ENCODE results near the gene SPON2. TPM values are rescaled to one million over a fixed set of nuclear protein-coding genes. Genes with fewer than 3 reads are reported as not detected.

The SPON2 gene
- total RNA-seq, 3 donors from 2014 or later (not counting 1 experiment from before 2014, with no cell fraction given): 1,124 to 1,574 (median 1,339) TPM

DNA sequence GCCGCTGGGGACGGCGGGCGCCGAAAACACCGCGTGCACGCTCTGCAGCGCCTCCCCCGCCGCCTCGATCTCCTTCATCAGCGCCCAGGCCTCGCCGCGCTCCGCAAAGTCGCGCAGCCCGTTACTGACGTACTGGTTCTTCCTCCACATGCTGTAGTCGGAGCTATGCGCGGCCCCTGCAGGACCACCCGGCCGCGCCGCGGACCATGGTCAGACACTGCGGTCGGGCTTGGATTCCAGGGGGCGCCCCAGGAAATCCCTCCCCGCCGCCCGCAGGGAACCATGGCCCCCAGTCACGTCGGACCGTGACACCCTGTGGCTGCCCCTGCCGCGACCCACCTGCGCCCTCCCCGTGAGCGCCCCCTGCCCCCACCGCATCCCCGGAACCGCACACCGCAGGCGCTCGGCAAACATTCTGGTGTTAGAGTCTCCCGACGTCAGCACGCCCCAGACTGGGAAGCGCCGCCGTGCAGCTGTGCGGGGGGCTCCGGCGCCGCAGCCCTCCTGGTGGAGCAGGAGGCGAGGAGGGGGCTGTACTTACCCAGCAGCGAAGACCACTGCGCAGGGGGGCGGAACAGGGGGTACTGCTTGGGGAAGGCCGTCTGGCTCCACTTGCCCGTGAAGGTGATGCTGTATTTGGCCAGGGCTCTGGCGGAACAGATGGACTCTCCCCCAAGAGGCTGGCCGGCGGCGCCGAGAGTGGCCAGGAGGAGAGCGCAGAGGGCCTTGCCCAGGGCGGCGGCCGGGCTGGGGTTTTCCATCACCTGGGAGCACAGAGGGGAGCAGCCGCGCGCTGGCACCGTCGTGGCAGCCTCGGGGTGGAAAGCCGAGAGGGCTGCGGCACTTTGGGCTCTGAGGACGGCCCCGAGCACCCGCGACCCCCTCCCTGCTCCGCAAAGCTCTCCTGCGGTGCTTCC is 814 bp downstream of the SPON2 start:
- Histone ChIP-seq H3K27ac (ENCODE audit: low read length) (peak overlapping the region; percentile 71), H3K4me3 (ENCODE audit: low read length) (peak overlapping the region; percentile 72), H3K27me3 (ENCODE audit: control insufficient read depth, insufficient read depth, low read length) (peaks cover 3% of the 10 kb centered on the region), H3K4me1 (ENCODE audit: control insufficient read depth, insufficient read depth, low read length) (peaks cover 92% of the 10 kb centered on the region), H3K9me3 (ENCODE audit: control insufficient read depth, insufficient read depth, low read length) (no peaks in the 10 kb centered on the region), H3K36me3 (ENCODE audit: control insufficient read depth, insufficient read depth, low read length) (peaks cover 27% of the 10 kb centered on the region)
- peak; percentile 62 to 83 for DNase-seq
- H3K9me3 Mint-ChIP-seq: no peaks in the 10 kb centered on the region
- H3K36me3 Mint-ChIP-seq: no peaks in the 10 kb centered on the region
- peak overlapping the region; percentile 94 for H3K4me3 Mint-ChIP-seq
- ATAC-seq: peak; percentile 5 to 24 (median 6)
- intact Hi-C loops (cut with micrococcal nuclease): no loop called here
- 2% methylated on average over 88 of the region's 88 CpGs for WGBS (ENCODE audit: insufficient coverage)
- H3K27ac Mint-ChIP-seq: peak overlapping the region; percentile 92 to 96
- TF ChIP-seq, protein P1, sequence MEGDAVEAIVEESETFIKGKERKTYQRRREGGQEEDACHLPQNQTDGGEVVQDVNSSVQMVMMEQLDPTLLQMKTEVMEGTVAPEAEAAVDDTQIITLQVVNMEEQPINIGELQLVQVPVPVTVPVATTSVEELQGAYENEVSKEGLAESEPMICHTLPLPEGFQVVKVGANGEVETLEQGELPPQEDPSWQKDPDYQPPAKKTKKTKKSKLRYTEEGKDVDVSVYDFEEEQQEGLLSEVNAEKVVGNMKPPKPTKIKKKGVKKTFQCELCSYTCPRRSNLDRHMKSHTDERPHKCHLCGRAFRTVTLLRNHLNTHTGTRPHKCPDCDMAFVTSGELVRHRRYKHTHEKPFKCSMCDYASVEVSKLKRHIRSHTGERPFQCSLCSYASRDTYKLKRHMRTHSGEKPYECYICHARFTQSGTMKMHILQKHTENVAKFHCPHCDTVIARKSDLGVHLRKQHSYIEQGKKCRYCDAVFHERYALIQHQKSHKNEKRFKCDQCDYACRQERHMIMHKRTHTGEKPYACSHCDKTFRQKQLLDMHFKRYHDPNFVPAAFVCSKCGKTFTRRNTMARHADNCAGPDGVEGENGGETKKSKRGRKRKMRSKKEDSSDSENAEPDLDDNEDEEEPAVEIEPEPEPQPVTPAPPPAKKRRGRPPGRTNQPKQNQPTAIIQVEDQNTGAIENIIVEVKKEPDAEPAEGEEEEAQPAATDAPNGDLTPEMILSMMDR (IDR thresholded peaks at IDR 0.05): no peak
- H3K27me3 Mint-ChIP-seq (ENCODE audit: low read depth in 2 of 2): no peaks in the 10 kb centered on the region
- peaks cover 48 to 74% of the 10 kb centered on the region in 2 donors for H3K4me1 Mint-ChIP-seq

DNA sequence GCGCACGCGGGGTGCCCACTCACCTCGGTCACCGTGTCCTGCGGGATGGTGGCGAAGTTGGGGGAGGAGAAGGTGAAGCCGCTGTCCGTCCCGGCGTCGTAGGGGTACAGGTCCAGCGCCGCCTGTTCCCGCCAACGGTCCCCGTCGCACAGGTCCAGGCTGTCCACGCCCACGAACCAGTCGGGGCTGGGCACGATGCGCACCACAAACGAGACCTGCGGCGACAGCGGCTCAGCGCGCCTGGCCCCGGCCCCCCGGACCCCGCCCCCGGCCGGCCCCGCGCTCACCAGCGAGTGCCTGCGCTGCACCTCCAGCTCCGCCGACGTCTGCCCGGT is 1.4 kb downstream of the SPON2 start:
- Mint-ChIP-seq H3K27ac (peak overlapping the region; percentile 92 to 96), H3K27me3 (ENCODE audit: low read depth in 2 of 2) (no peaks in the 10 kb centered on the region), H3K4me1 (peaks cover 45 to 71% of the 10 kb centered on the region in 2 donors), H3K36me3 (no peaks in the 10 kb centered on the region), H3K9me3 (no peaks in the 10 kb centered on the region), H3K4me3 (peak overlapping the region; percentile 94)
- Histone ChIP-seq H3K9me3 (ENCODE audit: control insufficient read depth, insufficient read depth, low read length) (no peaks in the 10 kb centered on the region), H3K4me1 (ENCODE audit: control insufficient read depth, insufficient read depth, low read length) (peaks cover 94% of the 10 kb centered on the region), H3K36me3 (ENCODE audit: control insufficient read depth, insufficient read depth, low read length) (peaks cover 27% of the 10 kb centered on the region), H3K27me3 (ENCODE audit: control insufficient read depth, insufficient read depth, low read length) (peaks cover 3% of the 10 kb centered on the region), H3K4me3 (ENCODE audit: low read length) (peak overlapping the region; percentile 72), H3K27ac (ENCODE audit: low read length) (peak overlapping the region; percentile 89)
- WGBS (ENCODE audit: insufficient coverage): 15% methylated on average over 42 of the region's 42 CpGs
- ATAC-seq (no peak), DNase-seq (no peak)
- intact Hi-C loops (cut with micrococcal nuclease): no loop called here
- TF ChIP-seq, protein P1 (IDR thresholded peaks at IDR 0.05): no peak

DNA sequence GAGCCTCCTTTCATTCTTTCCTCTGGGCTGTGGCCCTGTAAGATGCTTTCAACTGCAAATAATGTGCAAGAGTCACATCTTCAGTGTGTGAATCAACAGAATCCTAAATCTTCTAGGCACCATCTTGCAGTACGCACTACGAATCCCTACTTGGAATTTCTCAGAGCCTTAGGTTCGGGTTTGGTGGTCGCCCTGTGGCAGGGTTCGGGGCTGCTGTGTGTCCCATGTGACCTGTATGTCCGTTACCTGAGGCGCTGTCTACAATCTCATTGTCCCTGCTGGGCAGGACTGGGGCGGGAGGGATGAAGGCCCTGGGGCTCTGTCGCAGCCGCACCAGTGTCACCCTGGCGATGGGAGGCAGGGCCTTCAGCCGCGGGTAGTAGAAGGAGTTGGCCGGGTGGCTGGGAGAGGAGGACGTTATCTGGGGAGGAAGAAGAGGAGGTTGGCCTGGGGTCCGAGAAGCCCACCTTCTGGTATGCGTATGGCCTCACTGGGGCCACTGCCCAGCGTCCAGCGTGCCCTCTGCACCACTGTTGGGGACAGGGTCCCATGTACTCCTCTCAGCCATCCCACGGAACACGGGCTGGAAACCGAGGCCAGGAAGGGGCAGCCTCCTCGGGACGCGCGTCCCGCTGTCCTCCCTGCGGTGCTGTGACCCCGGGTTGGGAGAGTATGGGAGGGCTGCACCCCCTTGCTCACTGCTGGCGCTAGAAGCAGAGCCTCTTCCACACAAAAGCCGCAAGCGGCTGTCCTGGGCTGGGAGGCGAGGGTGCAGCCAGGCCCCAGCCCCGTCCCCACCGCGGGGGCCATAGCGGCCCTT is 2.0 kb downstream of the SPON2 start:
- Histone ChIP-seq H3K36me3 (ENCODE audit: control insufficient read depth, insufficient read depth, low read length) (peaks cover 27% of the 10 kb centered on the region), H3K27ac (ENCODE audit: low read length) (peak overlapping the region; percentile 89), H3K4me3 (ENCODE audit: low read length) (peak overlapping the region; percentile 32), H3K4me1 (ENCODE audit: control insufficient read depth, insufficient read depth, low read length) (peaks cover 88% of the 10 kb centered on the region), H3K27me3 (ENCODE audit: control insufficient read depth, insufficient read depth, low read length) (peaks cover 3% of the 10 kb centered on the region), H3K9me3 (ENCODE audit: control insufficient read depth, insufficient read depth, low read length) (no peaks in the 10 kb centered on the region)
- Mint-ChIP-seq H3K9me3 (no peaks in the 10 kb centered on the region), H3K4me3 (peak overlapping the region; percentile 80), H3K27me3 (ENCODE audit: low read depth in 2 of 2) (no peaks in the 10 kb centered on the region), H3K27ac (peak overlapping the region; percentile 88 to 96), H3K4me1 (peaks cover 45 to 65% of the 10 kb centered on the region in 2 donors), H3K36me3 (no peaks in the 10 kb centered on the region)
- DNase-seq: no peak
- TF ChIP-seq, protein P1 (IDR thresholded peaks at IDR 0.05): no peak
- intact Hi-C loops (cut with micrococcal nuclease): no loop called here
- 72% methylated on average over 37 of the region's 37 CpGs for WGBS (ENCODE audit: insufficient coverage)
- no peak for ATAC-seq

Measured in natural killer cell (primary cell).